Activated T-cell treated with anti-CD3 and anti-CD28 coated beads, Interleukin-2, amount 50 U/mL, for 24 hours (primary cell): Measurements from ENCODE around the gene HOXB1.
"Not testable (repeated sequence)": the region's sequence is repeated elsewhere in the genome, so short reads cannot be mapped to it uniquely, and the experiment has no call there.

Source experiments
- DNase-seq: peaks from one replicate; pipeline ENCODE4 v3.0.0-alpha.2; 2020
- H3K27ac Mint-ChIP-seq: 2 replicates; pipeline ENCODE4 v1.8.0; 2020; ENCODE audit warnings: mild to moderate bottlenecking, mixed read lengths
- H3K27me3 Mint-ChIP-seq: 2 replicates; pipeline ENCODE4 v1.8.0; 2020; ENCODE audit warnings: mixed read lengths
- H3K36me3 Mint-ChIP-seq: 2 replicates; pipeline ENCODE4 v1.8.0; 2020; ENCODE audit warnings: low read depth, mixed read lengths
- H3K4me1 Mint-ChIP-seq: 2 replicates; pipeline ENCODE4 v1.8.0; 2020; ENCODE audit warnings: low read depth, mixed read lengths
- H3K4me3 Mint-ChIP-seq: 2 replicates; pipeline ENCODE4 v1.8.0; 2020; ENCODE audit warnings: mild to moderate bottlenecking, moderate library complexity, mixed read lengths
- H3K9me3 Mint-ChIP-seq: 2 replicates; pipeline ENCODE4 v1.8.0; 2020; ENCODE audit warnings: mixed read lengths

Gene HOXB1

DNA sequence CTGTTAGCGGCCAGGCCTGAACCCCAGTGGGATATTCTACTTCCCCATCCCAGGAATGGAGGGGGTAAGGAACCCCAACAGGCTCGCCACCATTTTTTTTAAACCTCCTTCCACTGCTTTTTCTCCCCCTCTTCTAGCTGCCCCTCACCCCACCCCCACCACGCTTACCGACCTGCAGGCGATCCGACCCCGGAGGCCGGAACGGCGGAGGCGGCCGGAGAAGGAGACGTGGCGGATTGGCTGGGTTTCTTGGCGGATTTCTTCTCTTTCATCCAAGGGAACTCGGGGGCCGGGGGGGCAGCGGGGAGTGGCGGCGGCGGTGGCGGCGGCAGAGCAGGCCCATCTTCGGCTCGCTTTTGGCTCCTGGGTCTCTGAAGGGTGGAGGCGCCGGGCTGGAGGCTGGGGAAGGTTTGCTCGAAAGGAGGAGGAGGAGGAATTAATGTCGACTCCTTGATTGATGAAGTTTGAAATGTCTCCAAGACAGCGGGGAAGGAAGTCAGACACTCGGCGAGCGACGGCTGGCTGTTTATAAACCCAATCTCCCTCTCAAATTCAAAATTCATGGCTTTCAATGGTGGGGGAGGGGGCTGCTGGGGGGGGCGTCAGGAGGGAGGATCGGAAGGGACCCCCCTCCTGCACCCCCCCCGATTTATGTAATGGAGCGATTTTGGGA, 13.7 kb upstream of the HOXB1 start:
- H3K27ac Mint-ChIP-seq: peak overlapping the region; percentile 91
- peak; percentile 59 for DNase-seq
- peaks cover 32% of the 10 kb centered on the region for H3K27me3 Mint-ChIP-seq
- H3K4me1 Mint-ChIP-seq: peaks cover 62% of the 10 kb centered on the region
- peak overlapping the region; percentile 91 for H3K4me3 Mint-ChIP-seq
- no peaks in the 10 kb centered on the region for H3K9me3 Mint-ChIP-seq
- H3K36me3 Mint-ChIP-seq: peaks cover 13% of the 10 kb centered on the region

GRCh38 chr17:48543854-48544348, 13.1 kb upstream of the HOXB1 start:
- H3K4me3 Mint-ChIP-seq: peak overlapping the region; percentile 91
- H3K9me3 Mint-ChIP-seq: no peaks in the 10 kb centered on the region
- peak overlapping the region; percentile 92 for H3K27ac Mint-ChIP-seq
- peaks cover 13% of the 10 kb centered on the region for H3K36me3 Mint-ChIP-seq
- H3K27me3 Mint-ChIP-seq: peaks cover 32% of the 10 kb centered on the region
- DNase-seq: peak; percentile 72
- peaks cover 62% of the 10 kb centered on the region for H3K4me1 Mint-ChIP-seq

DNA sequence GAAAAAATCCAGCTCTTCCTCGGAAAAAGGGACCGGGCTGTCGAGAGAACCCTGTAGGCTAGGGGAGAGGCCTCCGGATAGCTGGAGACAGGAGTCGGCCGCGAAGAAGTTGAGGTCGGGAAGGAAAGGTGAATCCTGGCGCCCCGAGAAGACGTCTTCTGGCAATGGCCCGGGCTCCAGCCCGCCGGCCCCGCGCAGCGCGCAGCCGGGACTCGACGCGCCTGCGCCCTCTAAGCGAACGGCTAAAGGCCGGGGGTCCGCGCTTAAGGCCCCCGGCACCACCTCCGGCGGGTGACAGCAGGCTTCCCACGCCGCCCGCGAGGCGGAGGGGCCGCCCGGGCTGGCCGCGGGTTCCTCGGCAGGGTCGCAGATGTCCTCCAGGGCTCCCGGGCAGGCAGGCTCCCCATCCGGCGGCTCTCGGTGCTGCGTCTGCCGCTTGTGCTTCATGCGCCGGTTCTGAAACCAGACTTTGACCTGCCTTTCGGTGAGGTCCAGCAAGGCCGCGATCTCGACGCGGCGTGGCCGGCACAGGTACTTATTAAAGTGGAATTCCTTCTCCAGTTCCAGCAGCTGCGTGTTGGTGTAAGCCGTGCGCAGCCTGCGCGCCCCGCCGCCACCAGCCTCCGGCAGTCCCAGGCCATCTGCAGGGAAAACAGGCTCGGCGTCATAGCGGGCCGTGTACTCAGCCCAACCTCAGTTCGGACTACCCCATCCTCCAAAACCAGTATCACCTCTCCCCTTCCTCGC, 12.5 kb upstream of the HOXB1 start:
- peaks cover 58% of the 10 kb centered on the region for H3K4me1 Mint-ChIP-seq
- DNase-seq: peak; percentile 82
- no peaks in the 10 kb centered on the region for H3K9me3 Mint-ChIP-seq
- peak overlapping the region; percentile 92 for H3K27ac Mint-ChIP-seq
- H3K4me3 Mint-ChIP-seq: peak overlapping the region; percentile 91
- H3K27me3 Mint-ChIP-seq: peaks cover 32% of the 10 kb centered on the region
- peaks cover 13% of the 10 kb centered on the region for H3K36me3 Mint-ChIP-seq

DNA sequence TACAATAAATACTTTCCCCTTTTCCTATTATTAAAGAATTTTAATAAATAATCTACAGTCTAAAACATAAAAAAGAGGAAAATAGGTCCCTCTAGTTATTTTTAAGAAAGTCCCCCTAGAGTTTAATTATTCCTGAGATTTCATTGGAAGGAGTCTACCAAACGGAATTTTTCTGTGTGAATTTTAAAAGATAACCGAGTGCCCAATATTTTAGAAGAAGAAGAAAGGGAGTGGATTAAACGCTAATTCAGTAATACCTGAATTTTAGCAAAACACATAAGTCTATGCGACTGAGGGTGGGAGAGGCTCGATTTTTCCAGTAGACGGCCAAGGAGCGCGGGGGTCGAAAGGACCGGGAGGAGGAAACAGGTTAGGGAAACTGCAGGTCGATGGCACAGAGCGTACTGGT, 11.9 kb upstream of the HOXB1 start:
- peak overlapping the region; percentile 91 for H3K4me3 Mint-ChIP-seq
- H3K27me3 Mint-ChIP-seq: peaks cover 32% of the 10 kb centered on the region
- peaks cover 13% of the 10 kb centered on the region for H3K36me3 Mint-ChIP-seq
- H3K9me3 Mint-ChIP-seq: no peaks in the 10 kb centered on the region
- DNase-seq: no peak
- H3K27ac Mint-ChIP-seq: peak overlapping the region; percentile 91
- H3K4me1 Mint-ChIP-seq: peaks cover 52% of the 10 kb centered on the region

GRCh38 chr17:48542114-48542656, 11.4 kb upstream of the HOXB1 start:
- Mint-ChIP-seq H3K27ac (peak overlapping the region; percentile 97), H3K9me3 (no peaks in the 10 kb centered on the region), H3K27me3 (peaks cover 32% of the 10 kb centered on the region), H3K4me3 (peak overlapping the region; percentile 91), H3K4me1 (peaks cover 47% of the 10 kb centered on the region), H3K36me3 (peaks cover 13% of the 10 kb centered on the region)
- peak; percentile 67 for DNase-seq

DNA sequence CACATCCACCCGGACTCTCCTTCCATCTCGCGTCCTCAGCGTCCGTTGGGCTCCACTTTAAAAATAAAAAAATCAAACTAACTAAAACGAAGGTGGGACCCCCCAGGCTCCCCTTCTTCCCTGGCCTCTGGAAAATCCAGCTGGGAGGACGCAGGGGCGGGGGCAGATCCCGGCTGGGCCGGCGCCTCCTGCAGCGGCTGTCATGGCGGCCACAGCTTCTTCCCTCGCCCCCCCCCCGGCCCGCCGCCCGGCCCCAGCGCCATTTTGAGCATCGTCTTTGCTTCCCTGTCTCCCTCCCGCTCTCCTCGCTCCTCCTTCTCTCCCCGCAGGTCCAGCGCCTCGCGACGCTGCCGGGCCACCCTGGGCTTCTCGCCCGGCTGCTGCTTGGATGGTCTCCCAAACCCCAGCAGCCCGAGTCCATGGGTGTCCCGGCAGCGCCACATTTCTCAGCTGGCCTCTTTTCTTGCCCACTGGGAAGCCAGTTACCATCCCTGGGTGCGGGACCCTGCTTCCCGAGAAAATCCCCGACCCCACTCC, 10.8 kb upstream of the HOXB1 start:
- peaks cover 32% of the 10 kb centered on the region for H3K27me3 Mint-ChIP-seq
- peak overlapping the region; percentile 97 for H3K27ac Mint-ChIP-seq

GRCh38 chr17:48541036-48541576, 10.3 kb upstream of the HOXB1 start:
- Mint-ChIP-seq H3K4me3 (peak overlapping the region; percentile 91), H3K36me3 (peaks cover 13% of the 10 kb centered on the region), H3K27ac (peak overlapping the region; percentile 97), H3K27me3 (peaks cover 32% of the 10 kb centered on the region), H3K4me1 (peaks cover 39% of the 10 kb centered on the region), H3K9me3 (no peaks in the 10 kb centered on the region)
- peak; percentile 48 for DNase-seq

More for the DNA sequence above, 10.8 kb upstream of the HOXB1 start:
- DNase-seq: peak; percentile 75
- Mint-ChIP-seq H3K36me3 (peaks cover 13% of the 10 kb centered on the region), H3K4me1 (peaks cover 43% of the 10 kb centered on the region), H3K9me3 (no peaks in the 10 kb centered on the region), H3K4me3 (peak overlapping the region; percentile 91)

- no peak overlapping the region for H3K4me3 Mint-ChIP-seq
- H3K4me1 Mint-ChIP-seq: peaks cover 36% of the 10 kb centered on the region
- H3K36me3 Mint-ChIP-seq: peaks cover 13% of the 10 kb centered on the region
- DNase-seq: no peak
- peaks cover 27% of the 10 kb centered on the region for H3K27me3 Mint-ChIP-seq
- H3K27ac Mint-ChIP-seq: peak overlapping the region; percentile 45
- H3K9me3 Mint-ChIP-seq: no peaks in the 10 kb centered on the region
Observed at GRCh38 chr17:48540213-48540612, 9.4 kb upstream of the HOXB1 start.

DNA sequence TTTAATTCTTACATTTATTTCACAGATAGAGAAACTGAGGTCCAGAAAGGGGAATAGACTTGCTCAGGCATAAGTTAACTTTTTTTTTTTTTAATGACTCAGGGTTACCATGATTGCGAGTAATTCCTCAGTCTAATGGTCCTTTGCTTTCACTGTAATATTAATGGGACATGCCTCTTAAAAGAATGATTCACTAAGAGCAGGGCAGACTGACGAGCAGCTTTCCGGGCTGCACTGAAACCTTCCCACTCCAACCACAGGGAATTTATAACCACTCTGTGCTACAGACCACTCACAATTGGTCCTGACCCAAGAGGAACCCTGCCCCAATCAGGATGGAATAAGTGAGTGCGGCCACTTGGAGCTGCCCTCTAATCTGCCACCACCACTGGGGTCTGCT, 8.4 kb upstream of the HOXB1 start:
- DNase-seq: no peak

DNA sequence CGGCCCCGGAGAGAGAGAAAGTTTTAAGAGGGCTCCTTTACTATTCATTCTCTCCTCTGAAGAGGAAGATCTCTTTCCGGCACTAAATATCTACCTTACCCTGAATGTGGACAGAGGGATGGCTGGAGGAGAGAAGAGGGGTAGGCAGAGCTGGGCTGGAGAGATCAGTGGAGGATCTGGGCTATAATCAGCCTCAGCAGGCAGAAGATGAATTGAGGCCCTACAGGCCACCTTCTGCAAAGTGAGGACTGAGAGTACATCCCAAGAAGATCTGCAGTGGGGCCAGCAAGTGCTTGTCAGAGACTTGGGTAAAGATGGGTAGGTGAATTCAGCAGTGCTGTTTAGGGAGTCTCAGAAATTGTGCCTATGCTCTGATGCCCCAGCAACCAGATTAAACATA, 6.5 kb upstream of the HOXB1 start:
- Mint-ChIP-seq H3K9me3 (no peaks in the 10 kb centered on the region), H3K4me1 (peaks cover 22% of the 10 kb centered on the region), H3K4me3 (no peak overlapping the region), H3K27ac (no peak overlapping the region), H3K27me3 (peaks cover 11% of the 10 kb centered on the region), H3K36me3 (peaks cover 6% of the 10 kb centered on the region)
- DNase-seq: no peak

More for the DNA sequence above, 8.4 kb upstream of the HOXB1 start:
- peaks cover 33% of the 10 kb centered on the region for H3K4me1 Mint-ChIP-seq
- no peak overlapping the region for H3K27ac Mint-ChIP-seq
- no peaks in the 10 kb centered on the region for H3K9me3 Mint-ChIP-seq
- peaks cover 13% of the 10 kb centered on the region for H3K36me3 Mint-ChIP-seq
- H3K4me3 Mint-ChIP-seq: no peak overlapping the region
- H3K27me3 Mint-ChIP-seq: peaks cover 19% of the 10 kb centered on the region

DNA sequence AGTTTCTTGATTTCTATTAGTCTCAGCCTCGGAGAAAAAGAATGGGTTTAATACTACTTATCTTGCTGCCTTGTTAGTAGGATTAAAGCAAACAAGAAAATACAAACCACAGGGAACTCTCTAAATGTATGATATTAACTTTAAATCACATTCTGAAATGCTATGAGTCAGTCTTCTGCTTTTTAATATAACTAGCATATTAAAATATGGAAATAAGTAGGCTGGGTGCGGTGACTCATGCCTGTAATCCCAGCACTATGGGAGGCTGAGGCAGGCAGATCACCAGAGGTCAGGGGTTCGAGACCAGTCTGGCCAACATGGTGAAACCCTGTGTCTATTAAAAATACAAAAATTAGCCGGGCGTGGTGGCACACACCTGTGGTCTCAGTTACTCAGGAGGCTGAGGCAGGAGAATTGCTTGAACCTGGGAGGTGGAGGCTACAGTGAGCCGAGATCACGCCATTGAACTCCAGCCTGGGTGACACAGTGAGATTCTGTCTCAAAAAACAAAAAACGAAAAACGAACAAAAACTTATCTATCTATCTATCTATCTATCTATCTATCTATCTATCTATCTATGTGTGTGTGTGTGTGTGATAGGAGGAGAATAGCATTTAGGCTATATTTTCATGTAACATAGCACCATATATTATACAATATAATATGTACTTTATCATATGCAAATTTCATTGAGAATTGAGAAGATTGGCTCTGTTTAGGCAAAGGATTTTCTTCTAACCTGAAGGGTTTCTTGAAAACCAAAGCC, 5.2 kb upstream of the HOXB1 start:
- H3K36me3 Mint-ChIP-seq, H3K9me3 Mint-ChIP-seq, H3K4me3 Mint-ChIP-seq, H3K27ac Mint-ChIP-seq, DNase-seq, H3K27me3 Mint-ChIP-seq: not testable (repeated sequence)
- peaks cover 10% of the 10 kb centered on the region for H3K4me1 Mint-ChIP-seq

DNA sequence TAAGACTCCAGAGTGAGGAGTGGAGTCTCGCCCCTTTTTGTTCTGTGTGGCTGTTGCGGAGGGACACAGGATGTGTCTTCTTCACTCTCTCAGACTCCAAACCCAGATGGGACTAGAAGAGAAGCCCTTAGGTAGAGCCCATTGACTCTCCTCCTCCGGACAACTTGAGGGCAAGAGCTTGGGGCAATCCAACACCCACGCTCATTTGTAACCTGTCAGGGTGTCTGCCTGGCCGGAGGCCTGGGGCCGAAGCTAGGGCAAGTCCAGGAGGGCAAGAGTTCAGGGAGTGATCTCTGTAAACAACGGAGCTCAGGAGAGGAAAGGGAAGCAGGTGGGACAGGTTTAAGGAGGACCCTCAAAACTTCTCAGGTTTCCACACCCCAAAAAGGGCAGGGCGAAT, 1.4 kb upstream of the HOXB1 start:
- no peaks in the 10 kb centered on the region for H3K9me3 Mint-ChIP-seq

DNA sequence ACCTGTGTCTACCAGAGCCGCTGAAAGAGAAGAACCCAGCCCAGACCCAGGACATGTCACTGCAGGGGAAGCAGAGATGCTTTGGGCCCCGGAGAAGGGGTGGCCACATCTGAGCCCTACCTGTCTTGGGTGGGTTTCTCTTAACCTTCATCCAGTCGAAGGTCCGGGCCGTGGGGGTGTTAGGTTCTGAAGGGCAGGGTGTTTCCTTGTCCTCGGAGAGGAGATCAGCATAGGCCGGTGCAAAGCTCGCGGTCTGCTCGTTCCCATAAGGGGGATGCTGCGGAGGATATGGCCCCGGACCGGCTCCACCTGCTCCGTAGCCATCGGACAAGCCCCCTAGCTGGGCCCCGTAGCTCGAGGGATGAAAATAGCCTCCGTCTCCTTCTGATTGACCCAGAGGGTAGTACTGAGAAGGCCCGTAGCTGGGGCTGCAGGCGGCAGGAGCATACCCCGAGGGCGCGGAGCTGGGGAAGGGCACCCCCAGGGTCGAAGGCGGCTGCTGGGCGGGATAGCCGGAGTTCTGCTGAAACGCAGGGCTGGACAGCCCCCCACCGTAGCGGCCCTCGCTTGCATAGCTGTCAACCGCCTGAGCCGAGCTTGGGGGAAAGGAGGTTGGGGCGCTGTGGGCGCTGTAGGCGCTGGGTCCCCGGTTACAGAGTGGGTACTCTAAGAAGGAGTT, 464 bp downstream of the HOXB1 start:
- Mint-ChIP-seq H3K27ac (no peak overlapping the region), H3K9me3 (no peaks in the 10 kb centered on the region), H3K27me3 (peaks cover 28% of the 10 kb centered on the region), H3K4me3 (no peak overlapping the region), H3K4me1 (peaks cover 5% of the 10 kb centered on the region), H3K36me3 (no peaks in the 10 kb centered on the region)
- DNase-seq: no peak

More for the DNA sequence above, 1.4 kb upstream of the HOXB1 start:
- DNase-seq: no peak
- no peaks in the 10 kb centered on the region for H3K36me3 Mint-ChIP-seq
- H3K4me3 Mint-ChIP-seq: no peak overlapping the region
- peaks cover 14% of the 10 kb centered on the region for H3K27me3 Mint-ChIP-seq
- H3K27ac Mint-ChIP-seq: no peak overlapping the region
- H3K4me1 Mint-ChIP-seq: peaks cover 4% of the 10 kb centered on the region
